Coronary artery (tissue), 2 donors: ENCODE data around the gene TUSC7.

Experiments used
- DNase-seq: peaks from one replicate; pipeline ENCODE4 v3.0.0-alpha.2; 2017; ENCODE audit warnings: low spot score
- H3K27ac ChIP-seq, 2 donors: fragments of 200-600 bp; sonication (generic); one replicate each; pipeline ENCODE4 v1.5.1; 2016 to 2019
- H3K4me3 ChIP-seq: fragments of 200-600 bp; sonication (generic); 2 replicates; pipeline ENCODE4 v1.5.1; 2016; ENCODE audit warnings: mild to moderate bottlenecking, moderate library complexity
- CTCF ChIP-seq: fragments of 200-600 bp; sonication (generic); IDR thresholded peaks from one replicate; pipeline ENCODE4 v1.5.1; 2019; ENCODE audit warnings: antibody characterized with exemption

TUSC7 gene

GRCh38 chr3:116678853-116679252 is 30.7 kb upstream of the TUSC7 start:
- TF ChIP-seq CTCF, result no peak
- DNase-seq, result no peak
- H3K4me3 ChIP-seq, result no peak overlapping the region
- H3K27ac ChIP-seq, result no peak overlapping the region

GRCh38 chr3:116691041-116691440 is 18.5 kb upstream of the TUSC7 start:
- H3K27ac ChIP-seq, result no peak overlapping the region
- no peak overlapping the region for H3K4me3 ChIP-seq
- DNase-seq, result no peak
- TF ChIP-seq CTCF, result no peak

GRCh38 chr3:116701070-116701469 is 8.5 kb upstream of the TUSC7 start:
- no peak for TF ChIP-seq CTCF
- Histone ChIP-seq H3K4me3 (no peak overlapping the region), H3K27ac (no peak overlapping the region)
- no peak for DNase-seq

- TF ChIP-seq CTCF, result no peak
- Histone ChIP-seq H3K4me3 (no peak overlapping the region), H3K27ac (no peak overlapping the region)
- DNase-seq, result no peak
Measured at GRCh38 chr3:116702334-116702733, 7.2 kb upstream of the TUSC7 start.

GRCh38 chr3:116707531-116707930 is 2.0 kb upstream of the TUSC7 start:
- no peak for TF ChIP-seq CTCF
- H3K4me3 ChIP-seq, result no peak overlapping the region
- no peak overlapping the region for H3K27ac ChIP-seq
- DNase-seq, result no peak

- Histone ChIP-seq H3K4me3 (no peak overlapping the region), H3K27ac (no peak overlapping the region)
- no peak for TF ChIP-seq CTCF
- DNase-seq, result no peak
Measured at GRCh38 chr3:116716490-116716889, 6.9 kb downstream of the TUSC7 start.

GRCh38 chr3:116717566-116717965 is 8.0 kb downstream of the TUSC7 start:
- no peak for DNase-seq

More at GRCh38 chr3:116717566-116717965, 8.0 kb downstream of the TUSC7 start:
- H3K27ac ChIP-seq, result no peak overlapping the region
- no peak for TF ChIP-seq CTCF
- no peak overlapping the region for H3K4me3 ChIP-seq
